ENCODE results near the gene KIAA1549. TPM values are rescaled to one million over a fixed set of nuclear protein-coding genes. Genes with fewer than 3 reads are reported as not detected.

The KIAA1549 gene
- total RNA-seq, 1 donor from 2014 or later, result 5.8 TPM

GRCh38 chr7:138881579-138882188 lies 99.5 kb downstream of the KIAA1549 start:
- no peak for TF ChIP-seq CTCF (IDR thresholded peaks at IDR 0.05; ENCODE audit: insufficient read depth, low read length, poor library complexity, severe bottlenecking)
- Histone ChIP-seq H3K36me3 (ENCODE audit: control insufficient read depth, insufficient read depth, low read length) (no peaks in the 10 kb centered on the region), H3K4me3 (ENCODE audit: low read depth, low read length) (no peak overlapping the region), H3K27me3 (ENCODE audit: control insufficient read depth, insufficient read depth, low read length) (no peaks in the 10 kb centered on the region)
- no peak for DNase-seq (ENCODE audit: low read depth)

GRCh38 chr7:138880881-138881578 lies 100.2 kb downstream of the KIAA1549 start:
- H3K36me3 ChIP-seq (ENCODE audit: control insufficient read depth, insufficient read depth, low read length), result no peaks in the 10 kb centered on the region
- no peaks in the 10 kb centered on the region for H3K27me3 ChIP-seq (ENCODE audit: control insufficient read depth, insufficient read depth, low read length)
- no peak overlapping the region for H3K4me3 ChIP-seq (ENCODE audit: low read depth, low read length)
- no peak for TF ChIP-seq CTCF (IDR thresholded peaks at IDR 0.05; ENCODE audit: insufficient read depth, low read length, poor library complexity, severe bottlenecking)
- DNase-seq (ENCODE audit: low read depth), result no peak

- TF ChIP-seq CTCF (IDR thresholded peaks at IDR 0.05; ENCODE audit: insufficient read depth, low read length, poor library complexity, severe bottlenecking), result no peak
- DNase-seq (ENCODE audit: low read depth), result no peak
- no peaks in the 10 kb centered on the region for H3K27me3 ChIP-seq (ENCODE audit: control insufficient read depth, insufficient read depth, low read length)
- no peak overlapping the region for H3K4me3 ChIP-seq (ENCODE audit: low read depth, low read length)
- H3K36me3 ChIP-seq (ENCODE audit: control insufficient read depth, insufficient read depth, low read length), result no peaks in the 10 kb centered on the region
Observed at GRCh38 chr7:138879356-138879755, 101.8 kb downstream of the KIAA1549 start.

GRCh38 chr7:138878856-138879255 lies 102.3 kb downstream of the KIAA1549 start:
- Histone ChIP-seq H3K27me3 (ENCODE audit: control insufficient read depth, insufficient read depth, low read length) (no peaks in the 10 kb centered on the region), H3K4me3 (ENCODE audit: low read depth, low read length) (no peak overlapping the region), H3K36me3 (ENCODE audit: control insufficient read depth, insufficient read depth, low read length) (no peaks in the 10 kb centered on the region)
- TF ChIP-seq CTCF (IDR thresholded peaks at IDR 0.05; ENCODE audit: insufficient read depth, low read length, poor library complexity, severe bottlenecking), result no peak
- no peak for DNase-seq (ENCODE audit: low read depth)

- Histone ChIP-seq H3K27me3 (ENCODE audit: control insufficient read depth, insufficient read depth, low read length) (no peaks in the 10 kb centered on the region), H3K36me3 (ENCODE audit: control insufficient read depth, insufficient read depth, low read length) (no peaks in the 10 kb centered on the region), H3K4me3 (ENCODE audit: low read depth, low read length) (no peak overlapping the region)
- no peak for TF ChIP-seq CTCF (IDR thresholded peaks at IDR 0.05; ENCODE audit: insufficient read depth, low read length, poor library complexity, severe bottlenecking)
- no peak for DNase-seq (ENCODE audit: low read depth)
Observed at GRCh38 chr7:138878051-138878450, 103.1 kb downstream of the KIAA1549 start.
